H1 (cell line): ENCODE data around the gene LMTK3. TPM values are rescaled to one million over a fixed set of nuclear protein-coding genes. Genes with fewer than 3 reads are reported as not detected.

Experiments used
- CTCF ChIA-PET: fragments of 300-600 bp; sonication (Branson Sonifier 250); formaldehyde crosslinking; loops from one replicate; lab custom pipeline; 2021; ENCODE audit not compliant: partially characterized antibody; lab: Charles Lee
- POLR2A ChIA-PET: fragments of 300-600 bp; sonication (Branson Sonifier 250); formaldehyde crosslinking; loops from one replicate; lab custom pipeline; 2021; ENCODE audit warnings: inconsistent platforms; ENCODE audit not compliant: partially characterized antibody; lab: Charles Lee
- DNase-seq, 2 experiments: peaks; one replicate each; pipeline versions ENCODE4 v3.0.0 to v3.0.0-alpha.2; 2010 to 2022; ENCODE audit warnings: low spot score in 2 of 2, low read depth in 1 of 2, mixed read lengths in 1 of 2
- FAIRE-seq: peaks from 2 replicates; lab custom pipeline; 2011; peaks lifted over from hg19 to GRCh38; lab: Jason Lieb, UNC
- H2AFZ ChIP-seq: 2 replicates; pipeline ENCODE4 v1.8.1; 2012; ENCODE audit warnings: low read length, inconsistent platforms
- H2AK5ac ChIP-seq: 2 replicates; pipeline ENCODE4 v1.6.1; 2013; ENCODE audit warnings: low read depth, low read length
- H2BK120ac ChIP-seq: replicated peaks from 2 replicates; pipeline ENCODE3; 2013; ENCODE audit warnings: low read depth, low read length, inconsistent platforms
- H2BK12ac ChIP-seq: 2 replicates; pipeline ENCODE4 v1.6.1; 2013; ENCODE audit warnings: low read depth, low read length
- H2BK15ac ChIP-seq: 2 replicates; pipeline ENCODE4 v1.6.1; 2013; ENCODE audit warnings: low read length
- H2BK20ac ChIP-seq: 2 replicates; pipeline ENCODE4 v1.6.1; 2013; ENCODE audit warnings: low read length
- H2BK5ac ChIP-seq: 2 replicates; pipeline ENCODE4 v1.6.1; 2013; ENCODE audit warnings: low read depth, low read length
- H3K14ac ChIP-seq: 2 replicates; pipeline ENCODE4 v1.6.1; 2013; ENCODE audit warnings: inconsistent platforms; ENCODE audit not compliant: insufficient read length
- H3K18ac ChIP-seq: 2 replicates; pipeline ENCODE4 v1.6.1; 2013; ENCODE audit warnings: low read length; ENCODE audit errors: extremely low read depth
- H3K23ac ChIP-seq: 2 replicates; pipeline ENCODE4 v1.6.1; 2013; ENCODE audit warnings: inconsistent platforms; ENCODE audit not compliant: insufficient read length
- H3K23me2 ChIP-seq: 2 replicates; pipeline ENCODE4 v1.6.1; 2013; ENCODE audit warnings: low read depth, low read length
- H3K27ac ChIP-seq: 2 replicates; pipeline ENCODE4 v1.6.1; 2011; ENCODE audit warnings: low read depth, low read length, inconsistent platforms
- H3K27me3 ChIP-seq, 4 experiments: replicated peaks in 1 of 4; 1 replicate in 1 of 4; 2 replicates in 3 of 4; pipeline versions ENCODE4 v1.6.1 to v1.8.1; 2011 to 2013; ENCODE audit warnings: low read length in 3 of 4, mild to moderate bottlenecking in 3 of 4, inconsistent platforms in 2 of 4, mixed read lengths in 2 of 4, moderate library complexity in 1 of 4; ENCODE audit not compliant: control insufficient read depth in 3 of 4, insufficient read depth in 3 of 4; ENCODE audit errors: extremely low read depth in 1 of 4
- H3K36me3 ChIP-seq, 4 experiments: 2 replicates each; pipeline versions ENCODE4 v1.6.1 to v1.8.1; 2011 to 2013; ENCODE audit warnings: mild to moderate bottlenecking in 4 of 4, low read length in 3 of 4, moderate library complexity in 2 of 4, control low read depth in 1 of 4, inconsistent platforms in 1 of 4; ENCODE audit not compliant: insufficient read depth in 4 of 4, control insufficient read depth in 2 of 4
- H3K4ac ChIP-seq: replicated peaks from 2 replicates; pipeline ENCODE3; 2013; ENCODE audit warnings: low read length, low read depth, mixed read lengths, inconsistent platforms; ENCODE audit not compliant: insufficient read length
- H3K4me1 ChIP-seq, 4 experiments: replicated peaks in 1 of 4; 1 replicate in 1 of 4; 2 replicates in 3 of 4; pipeline versions ENCODE4 v1.6.1 to v1.8.1; 2011 to 2013; ENCODE audit warnings: low read length in 3 of 4, inconsistent platforms in 2 of 4, mixed read lengths in 1 of 4; ENCODE audit not compliant: insufficient read depth in 4 of 4, control insufficient read depth in 3 of 4
- H3K4me2 ChIP-seq, 2 experiments: 2 replicates each; pipeline versions ENCODE4 v1.6.1 to v1.8.1; 2011 to 2013; ENCODE audit warnings: low read depth in 2 of 2, low read length in 2 of 2, control low read depth in 1 of 2, inconsistent platforms in 1 of 2, mild to moderate bottlenecking in 1 of 2; ENCODE audit not compliant: insufficient read depth in 1 of 2
- H3K4me3 ChIP-seq, 4 experiments: fragments of 200-600, 300-600 bp in 1 of 4; sonication (generic), shearing (Covaris generic), sonication (Bioruptor Twin) in 1 of 4; 2 replicates each; pipeline versions ENCODE4 v1.5.1 to v1.8.1; 2011 to 2016; ENCODE audit warnings: low read length in 4 of 4, low read depth in 3 of 4, control low read depth in 2 of 4, inconsistent platforms in 2 of 4, mild to moderate bottlenecking in 2 of 4, mixed read lengths in 1 of 4, moderate library complexity in 1 of 4; ENCODE audit not compliant: insufficient read depth in 2 of 4; ENCODE audit errors: extremely low read depth in 1 of 4
- H3K56ac ChIP-seq: replicated peaks from 2 replicates; pipeline ENCODE3; 2013; ENCODE audit warnings: low read depth, mild to moderate bottlenecking, mixed read lengths, low read length, inconsistent platforms; ENCODE audit not compliant: insufficient read length
- H3K79me1 ChIP-seq: 2 replicates; pipeline ENCODE4 v1.6.1; 2013; ENCODE audit warnings: low read depth, low read length, control low read depth
- H3K79me2 ChIP-seq, 2 experiments: 2 replicates each; pipeline versions ENCODE4 v1.6.1 to v1.8.1; 2012 to 2013; ENCODE audit warnings: low read length in 2 of 2, mild to moderate bottlenecking in 2 of 2, inconsistent platforms in 1 of 2; ENCODE audit not compliant: insufficient read depth in 2 of 2, control insufficient read depth in 1 of 2
- H3K9ac ChIP-seq, 4 experiments: replicated peaks in 1 of 4; 1 replicate in 1 of 4; 2 replicates in 3 of 4; pipeline versions ENCODE4 v1.6.1 to v1.8.1; 2011 to 2013; ENCODE audit warnings: low read depth in 3 of 4, low read length in 3 of 4, control low read depth in 2 of 4, mild to moderate bottlenecking in 2 of 4, moderate library complexity in 2 of 4, inconsistent platforms in 1 of 4; ENCODE audit errors: extremely low read depth in 1 of 4
- H3K9me3 ChIP-seq, 2 experiments: 2 replicates each; pipeline versions ENCODE4 v1.6.1 to v1.8.1; 2012 to 2013; ENCODE audit warnings: mild to moderate bottlenecking in 2 of 2, moderate library complexity in 2 of 2, control low read depth in 1 of 2, inconsistent platforms in 1 of 2, low read depth in 1 of 2, low read length in 1 of 2, mixed read lengths in 1 of 2; ENCODE audit not compliant: insufficient read depth in 2 of 2
- H4K20me1 ChIP-seq, 2 experiments: replicated peaks in 1 of 2; 2 replicates each; pipeline versions ENCODE3 to v1.8.1; 2011 to 2013; ENCODE audit warnings: inconsistent platforms in 2 of 2, low read length in 2 of 2, mild to moderate bottlenecking in 1 of 2; ENCODE audit not compliant: insufficient read depth in 2 of 2, control insufficient read depth in 1 of 2
- H4K5ac ChIP-seq: 2 replicates; pipeline ENCODE4 v1.6.1; 2013; ENCODE audit warnings: low read length, low read depth, mixed read lengths, inconsistent platforms; ENCODE audit not compliant: insufficient read length
- H4K8ac ChIP-seq: 2 replicates; pipeline ENCODE4 v1.8.0; 2013; ENCODE audit warnings: mild to moderate bottlenecking, moderate library complexity, low read length, inconsistent platforms; ENCODE audit not compliant: insufficient read depth; ENCODE audit errors: extremely low read depth
- H4K91ac ChIP-seq: replicated peaks from 2 replicates; pipeline ENCODE3; 2013; ENCODE audit warnings: low read length, mixed read lengths, inconsistent platforms; ENCODE audit not compliant: insufficient read length
- BACH1 ChIP-seq: IDR thresholded peaks from 2 replicates; pipeline ENCODE4 v1.6.1; 2012; ENCODE audit warnings: low read length, improper control_type of control experiment
- CHD1 ChIP-seq: IDR thresholded peaks from 2 replicates; pipeline ENCODE4 v1.6.1; 2012; ENCODE audit warnings: low read depth, low read length, improper control_type of control experiment
- KDM1A ChIP-seq: fragments of 200-600, 300-600 bp; sonication (generic); IDR thresholded peaks from 2 replicates; pipeline ENCODE4 v1.7.1; 2016; ENCODE audit warnings: mild to moderate bottlenecking, low read length, borderline replicate concordance
- KDM5A ChIP-seq: fragments of 200-600 bp; IDR thresholded peaks from 2 replicates; pipeline ENCODE4 v1.7.1; 2012; ENCODE audit warnings: mild to moderate bottlenecking, low read length, inconsistent platforms, mixed read lengths
- NANOG ChIP-seq: IDR thresholded peaks from 2 replicates; pipeline ENCODE4 v1.6.1; 2011; ENCODE audit warnings: low read length, low read depth, mild to moderate bottlenecking, inconsistent platforms; ENCODE audit not compliant: insufficient read depth, poor library complexity, severe bottlenecking
- NRF1 ChIP-seq: IDR thresholded peaks from 2 replicates; pipeline ENCODE4 v1.6.1; 2011; ENCODE audit warnings: mild to moderate bottlenecking, low read depth, low read length, improper control_type of control experiment
- PHF8 ChIP-seq: fragments of 200-600 bp; sonication (generic); conservative IDR thresholded peaks from 2 replicates; pipeline ENCODE4 v1.7.1; 2012; ENCODE audit warnings: low read depth, mild to moderate bottlenecking, inconsistent platforms, low read length, moderate library complexity
- SIN3A ChIP-seq, 2 experiments: IDR thresholded peaks in 1 of 2; conservative IDR thresholded peaks in 1 of 2; 2 replicates each; pipeline ENCODE4 v1.6.1; 2011 to 2012; ENCODE audit warnings: low read length in 2 of 2, improper control_type of control experiment in 1 of 2, low read depth in 1 of 2, mild to moderate bottlenecking in 1 of 2
- SIRT6 ChIP-seq: IDR thresholded peaks from one replicate; pipeline ENCODE4 v1.7.1; 2012; ENCODE audit warnings: low read length, inconsistent platforms
- SP2 ChIP-seq: IDR thresholded peaks from 2 replicates; pipeline ENCODE4 v1.6.1; 2012; ENCODE audit warnings: mild to moderate bottlenecking, low read length, inconsistent platforms
- SRF ChIP-seq: IDR thresholded peaks from 2 replicates; pipeline ENCODE4 v1.6.1; 2011; ENCODE audit warnings: mild to moderate bottlenecking, low read depth, low read length, moderate library complexity
- WGBS, 2 experiments: shearing (Covaris generic) in 1 of 2; methylation state at CpG; one replicate each; pipeline versions ENCODE4 v1.1.6 to v1.1.7; 2013 to 2015; ENCODE audit warnings: low lambda C conversion rate in 2 of 2, mixed read lengths in 2 of 2, inconsistent platforms in 1 of 2, low coverage in 1 of 2, missing lambda C conversion rate in 1 of 2; ENCODE audit not compliant: insufficient replicate concordance in 2 of 2, insufficient coverage in 1 of 2, insufficient read length in 1 of 2; ENCODE audit errors: extremely low coverage in 1 of 2, missing lambda C conversion rate in 1 of 2; 5-methylcytosine and 5-hydroxymethylcytosine counted together
- polyA plus RNA-seq, 7 experiments: library from polyadenylated mRNA; depleted of rRNA in 3 of 7; stranded (reverse) in 5 of 7; unstranded in 2 of 7; fragments of >200 nt in 5 of 7; fragments of 200-250 nt in 2 of 7; gene quantifications; 1 replicate in 5 of 7; 2 replicates in 1 of 7; 4 replicates in 1 of 7; pipeline versions ENCODE4 v1.2.1 to v1.2.3, GENCODE V29; 2011 to 2013; ENCODE audit warnings: missing spikeins in 2 of 7, mixed read lengths in 2 of 7
- total RNA-seq: library from RNA; stranded (reverse); fragmentation: NEBNext Ultra II Directional; extraction: Animal tissue kit (Norgen Biotek cat#: 25700); gene quantifications from 2 replicates; pipeline ENCODE4 v1.2.1, GENCODE V29; 2021

LMTK3 gene
- total and polyA plus RNA-seq, 2 of the 8 experiments (the other 6 are each of a cell fraction or from before 2014, with no cell fraction given), result 2.7 to 12.4 TPM

GRCh38 chr19:48476176-48476575 lies 35.5 kb downstream of the LMTK3 start:
- no peak overlapping the region for H3K23ac ChIP-seq
- H3K27ac ChIP-seq, result no peak overlapping the region
- FAIRE-seq (no peak), DNase-seq (no peak)
- ChIA-PET CTCF (interaction anchor here (1.1 to 1.7 kb wide), 2 partner anchors 13 to 30 kb away, joined by 3 to 11 read pairs; partner anchors contain the start of gene GRWD1), POLR2A (interaction anchor here (0.5 to 11.4 kb wide), 4 partner anchors 16 to 272 kb away, joined by 3 to 176 read pairs (median 10); no protein-coding TSS in a partner anchor)
- H4K20me1 ChIP-seq, result peaks cover 15% of the 10 kb centered on the region in 2 experiments
- no peaks in the 10 kb centered on the region; the same call in 1 of the 2 replicates for H3K79me1 ChIP-seq
- H4K91ac ChIP-seq, result no peak overlapping the region
- no peak overlapping the region for H2BK5ac ChIP-seq
- H3K4me2 ChIP-seq, result no peak overlapping the region
- no peak overlapping the region for H2AFZ ChIP-seq
- no peak overlapping the region for H2BK15ac ChIP-seq
- H3K56ac ChIP-seq, result no peak overlapping the region
- H4K8ac ChIP-seq, result no peak overlapping the region
- TF ChIP-seq NANOG, result no peak
- no peak for TF ChIP-seq SIN3A (conservative IDR thresholded peaks at IDR 0.05 in 1 of 2, IDR thresholded peaks at IDR 0.05 in 1 of 2; ENCODE audit: low read depth in 1 of 2, low read length in 2 of 2)
- no peak for TF ChIP-seq BACH1
- no peak for TF ChIP-seq PHF8
- no peak for TF ChIP-seq SRF
- no peak for TF ChIP-seq SIRT6
- no peak for TF ChIP-seq NRF1
- no peak for TF ChIP-seq CHD1
- TF ChIP-seq KDM5A, result no peak
- no peak for TF ChIP-seq KDM1A
- TF ChIP-seq SP2, result no peak
- H3K9ac ChIP-seq, result no peak overlapping the region
- H2BK20ac ChIP-seq, result no peak overlapping the region
- H2BK120ac ChIP-seq, result no peak overlapping the region
- no peak overlapping the region for H3K4ac ChIP-seq
- peaks cover 2% of the 10 kb centered on the region; the same call in 1 of the 2 replicates for H3K23me2 ChIP-seq
- WGBS, 2 experiments, result 96% methylated on average over 9 of the region's 9 CpGs; no CpG with 5 or more reads in 1 of the 2 experiments
- no peaks in the 10 kb centered on the region for H3K27me3 ChIP-seq
- H3K4me1 ChIP-seq, result 0 out of 7 replicates have a peak, but pooled peaks cover 0 to 3% (median 0%) of the 10 kb centered on the region in 4 experiments
- H2BK12ac ChIP-seq, result no peak overlapping the region
- H2AK5ac ChIP-seq, result no peak overlapping the region
- H3K4me3 ChIP-seq, result no peak overlapping the region
- H4K5ac ChIP-seq, result no peak overlapping the region
- H3K18ac ChIP-seq, result no peak overlapping the region
- peaks cover 34 to 77% (median 64%) of the 10 kb centered on the region in 4 experiments for H3K36me3 ChIP-seq
- no peaks in the 10 kb centered on the region for H3K9me3 ChIP-seq
- no peak overlapping the region for H3K14ac ChIP-seq
- H3K79me2 ChIP-seq, result no peaks in the 10 kb centered on the region
